Stimulated activated CD4-positive, alpha-beta T cell treated with anti-CD3 and anti-CD28 coated beads, TNF-alpha, amount 100 ng/mL, for 48 hours (primary cell): ENCODE data around the gene FOSL2.

Source experiments
- DNase-seq, 3 donors: peaks; one replicate each; pipeline ENCODE4 v3.0.0-alpha.2; 2020; ENCODE audit warnings: low read depth in 3 of 3

The FOSL2 gene

GRCh38 chr2:28449126-28449487 lies 56.4 kb downstream of the FOSL2 start:
- DNase-seq: no peak

- peak; percentile 72 to 91 (median 90) for DNase-seq
These were observed 57.1 kb downstream of the FOSL2 start for GRCh38 chr2:28449488-28450395.

GRCh38 chr2:28450901-28451565 lies 58.4 kb downstream of the FOSL2 start:
- DNase-seq: no peak

GRCh38 chr2:28451793-28452533 lies 59.3 kb downstream of the FOSL2 start:
- DNase-seq: no peak

GRCh38 chr2:28452534-28453081 lies 60.0 kb downstream of the FOSL2 start:
- DNase-seq: peak; percentile 61 to 88 (median 78)

GRCh38 chr2:28453396-28453795 lies 60.7 kb downstream of the FOSL2 start:
- DNase-seq: no peak

- no peak for DNase-seq
These were observed 61.6 kb downstream of the FOSL2 start for GRCh38 chr2:28454016-28454930.

GRCh38 chr2:28457237-28457636 lies 64.6 kb downstream of the FOSL2 start:
- no peak for DNase-seq

- no peak for DNase-seq
These were observed 68.4 kb downstream of the FOSL2 start for GRCh38 chr2:28461056-28461455.

- no peak for DNase-seq
These were observed 69.5 kb downstream of the FOSL2 start for GRCh38 chr2:28462122-28462521.

- DNase-seq: no peak
These were observed 70.7 kb downstream of the FOSL2 start for GRCh38 chr2:28463211-28463816.

GRCh38 chr2:28463893-28464292 lies 71.2 kb downstream of the FOSL2 start:
- no peak for DNase-seq

- DNase-seq: no peak
These were observed 72.7 kb downstream of the FOSL2 start for GRCh38 chr2:28465148-28465885.
